ENCODE data around the gene SLC5A4. TPM values are rescaled to one million over a fixed set of nuclear protein-coding genes. Genes with fewer than 3 reads are reported as not detected.

The SLC5A4 gene
- total and polyA plus RNA-seq, 3 experiments from 2014 or later: not detected

- Histone ChIP-seq H3K36me3 (ENCODE audit: insufficient read depth, low read length) (no peaks in the 10 kb centered on the region), H3K4me1 (ENCODE audit: insufficient read depth, low read length) (peaks cover 20% of the 10 kb centered on the region), H3K27me3 (ENCODE audit: insufficient read depth, low read length, poor library complexity, severe bottlenecking) (no peaks in the 10 kb centered on the region), H3K27ac (ENCODE audit: low read depth, low read length) (no peak overlapping the region), H3K9me3 (ENCODE audit: low read length) (no peaks in the 10 kb centered on the region), H3K4me3 (ENCODE audit: low read length) (no peak overlapping the region)
- DNase-seq: no peak
- ChIA-PET CTCF (no interaction called here), POLR2A (no interaction called here)
- H3K9me3 Mint-ChIP-seq: no peaks in the 10 kb centered on the region
- H3K36me3 Mint-ChIP-seq: no peaks in the 10 kb centered on the region
- no peak overlapping the region for H3K4me3 Mint-ChIP-seq
- peaks cover 3 to 24% of the 10 kb centered on the region in 2 donors for H3K27me3 Mint-ChIP-seq
- H3K4me1 Mint-ChIP-seq: peaks cover 26 to 38% (median 37%) of the 10 kb centered on the region in 3 donors
- H3K27ac Mint-ChIP-seq: no peak overlapping the region
Observed at GRCh38 chr22:32207971-32208480, 47.1 kb downstream of the SLC5A4 start.

GRCh38 chr22:32206774-32207758 is 48.1 kb downstream of the SLC5A4 start:
- peak overlapping the region in 3 of 8 donors; percentile 71 to 90 (median 85) for H3K27ac Mint-ChIP-seq
- CTCF ChIA-PET: no interaction called here

GRCh38 chr22:32205974-32206773 is 49.0 kb downstream of the SLC5A4 start:
- ChIA-PET POLR2A (no interaction called here), CTCF (no interaction called here)
- Histone ChIP-seq H3K27me3 (ENCODE audit: insufficient read depth, low read length, poor library complexity, severe bottlenecking) (no peaks in the 10 kb centered on the region), H3K4me3 (ENCODE audit: low read length) (no peak overlapping the region), H3K27ac (ENCODE audit: low read depth, low read length) (no peak overlapping the region), H3K4me1 (ENCODE audit: insufficient read depth, low read length) (peaks cover 37% of the 10 kb centered on the region), H3K36me3 (ENCODE audit: insufficient read depth, low read length) (no peaks in the 10 kb centered on the region), H3K9me3 (ENCODE audit: low read length) (no peaks in the 10 kb centered on the region)
- peak overlapping the region in 5 of 7 donors; percentile 50 to 91 (median 74) for H3K4me3 Mint-ChIP-seq
- peaks cover 41 to 54% (median 50%) of the 10 kb centered on the region in 3 donors for H3K4me1 Mint-ChIP-seq
- peak in 1 of 5 donors; percentile 33 for DNase-seq
- H3K9me3 Mint-ChIP-seq: no peaks in the 10 kb centered on the region
- H3K27me3 Mint-ChIP-seq: peaks cover 2 to 16% of the 10 kb centered on the region in 2 donors
- H3K36me3 Mint-ChIP-seq: no peaks in the 10 kb centered on the region
- peak overlapping the region in 2 of 8 donors; percentile 71 to 85 for H3K27ac Mint-ChIP-seq

More at GRCh38 chr22:32206774-32207758, 48.1 kb downstream of the SLC5A4 start:
- Histone ChIP-seq H3K27ac (ENCODE audit: low read depth, low read length) (no peak overlapping the region), H3K4me1 (ENCODE audit: insufficient read depth, low read length) (peaks cover 28% of the 10 kb centered on the region), H3K9me3 (ENCODE audit: low read length) (no peaks in the 10 kb centered on the region), H3K4me3 (ENCODE audit: low read length) (no peak overlapping the region), H3K27me3 (ENCODE audit: insufficient read depth, low read length, poor library complexity, severe bottlenecking) (no peaks in the 10 kb centered on the region), H3K36me3 (ENCODE audit: insufficient read depth, low read length) (no peaks in the 10 kb centered on the region)
- peak overlapping the region in 5 of 7 donors; percentile 49 to 91 (median 65) for H3K4me3 Mint-ChIP-seq
- POLR2A ChIA-PET: no interaction called here
- H3K9me3 Mint-ChIP-seq: no peaks in the 10 kb centered on the region
- no peaks in the 10 kb centered on the region for H3K36me3 Mint-ChIP-seq
- peaks cover 33 to 46% (median 44%) of the 10 kb centered on the region in 3 donors for H3K4me1 Mint-ChIP-seq
- H3K27me3 Mint-ChIP-seq: peaks cover 4 to 16% of the 10 kb centered on the region in 2 donors
- peak in 3 of 5 donors; percentile 25 to 28 (median 26) for DNase-seq

GRCh38 chr22:32204856-32205722 is 50.1 kb downstream of the SLC5A4 start, which contains the start of gene RFPL2:
RFPL2 (minus strand) TSS chr22:32205073; CDS start chr22:32202451, 2,622 bp downstream.
- no peak within 1 kb of the TSS for H3K27ac ChIP-seq (ENCODE audit: low read depth, low read length)
- peak in 4 of 5 donors; percentile 46 to 80 (median 58) for DNase-seq
- H3K4me1 ChIP-seq (ENCODE audit: insufficient read depth, low read length): peaks cover 48% of the 10 kb centered on the region
- Mint-ChIP-seq H3K4me1 (peaks cover 51 to 60% (median 60%) of the 10 kb centered on the region in 3 donors), H3K27me3 (peaks cover 2 to 16% of the 10 kb centered on the region in 2 donors), H3K27ac (peak within 1 kb of the TSS in 7 of 8 donors; percentile 48 to 91 (median 81)), H3K36me3 (no peaks in the 10 kb centered on the region), H3K9me3 (no peaks in the 10 kb centered on the region), H3K4me3 (peak within 1 kb of the TSS; percentile 75 to 91 (median 85))
- H3K4me3 ChIP-seq (ENCODE audit: low read length): peak within 1 kb of the TSS; percentile 44
- no peaks in the 10 kb centered on the region for H3K27me3 ChIP-seq (ENCODE audit: insufficient read depth, low read length, poor library complexity, severe bottlenecking)
- H3K9me3 ChIP-seq (ENCODE audit: low read length): no peaks in the 10 kb centered on the region
- H3K36me3 ChIP-seq (ENCODE audit: insufficient read depth, low read length): no peaks in the 10 kb centered on the region
- ChIA-PET POLR2A (no interaction called here), CTCF (no interaction called here)

- Histone ChIP-seq H3K27ac (ENCODE audit: low read depth, low read length) (no peak overlapping the region), H3K36me3 (ENCODE audit: insufficient read depth, low read length) (no peaks in the 10 kb centered on the region), H3K4me1 (ENCODE audit: insufficient read depth, low read length) (peaks cover 49% of the 10 kb centered on the region), H3K27me3 (ENCODE audit: insufficient read depth, low read length, poor library complexity, severe bottlenecking) (no peaks in the 10 kb centered on the region), H3K9me3 (ENCODE audit: low read length) (no peaks in the 10 kb centered on the region), H3K4me3 (ENCODE audit: low read length) (peak overlapping the region; percentile 44)
- Mint-ChIP-seq H3K27ac (peak overlapping the region in 7 of 8 donors; percentile 6 to 91 (median 81)), H3K27me3 (peaks cover 2 to 16% of the 10 kb centered on the region in 2 donors), H3K4me1 (peaks cover 51 to 60% (median 60%) of the 10 kb centered on the region in 3 donors), H3K36me3 (no peaks in the 10 kb centered on the region), H3K4me3 (peak overlapping the region; percentile 75 to 91 (median 85)), H3K9me3 (no peaks in the 10 kb centered on the region)
- ChIA-PET POLR2A (no interaction called here), CTCF (no interaction called here)
- peak in 3 of 5 donors; percentile 36 to 67 (median 41) for DNase-seq
Observed at GRCh38 chr22:32204040-32204855, 50.9 kb downstream of the SLC5A4 start.

DNA sequence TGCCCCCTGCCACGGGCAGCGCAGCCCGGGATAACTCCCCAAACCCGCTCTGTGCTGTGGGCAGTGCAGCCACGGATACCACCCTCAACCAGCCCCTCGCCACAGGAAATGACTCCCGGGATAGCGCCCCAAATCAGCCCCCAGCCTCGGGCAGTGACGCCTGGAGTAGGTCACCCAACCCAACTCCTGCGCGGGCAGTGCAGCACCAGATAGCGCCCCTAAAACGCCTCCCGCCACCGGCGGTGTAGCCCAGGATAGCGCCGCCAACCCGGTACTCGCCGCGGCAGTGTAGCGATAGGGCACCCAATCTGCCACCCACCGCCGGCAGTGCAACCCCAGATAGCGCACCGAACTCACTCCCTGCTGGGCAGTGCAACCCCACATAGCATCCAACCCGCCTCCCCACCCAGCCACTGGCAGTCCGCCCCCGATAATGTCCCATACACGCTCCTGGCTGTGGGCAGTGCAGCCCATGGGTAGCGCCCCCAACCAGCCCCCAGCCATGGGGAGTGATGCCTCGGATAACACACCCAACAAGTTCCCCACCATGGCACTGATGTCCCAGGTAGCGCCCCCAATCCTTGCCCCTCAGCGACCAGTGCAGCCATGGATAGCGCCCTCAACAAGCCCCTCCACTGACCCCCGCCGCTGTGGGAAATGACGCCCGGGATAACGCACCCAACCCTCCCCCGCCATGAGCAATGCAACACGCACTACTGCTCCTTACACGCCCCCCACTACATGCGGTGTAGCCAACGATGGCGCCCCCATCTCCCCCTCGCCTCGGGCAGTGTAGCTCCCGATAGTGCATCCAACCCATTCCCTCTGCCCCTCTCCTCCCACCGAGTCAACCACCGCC is 51.7 kb downstream of the SLC5A4 start:
- H3K27me3 Mint-ChIP-seq: peaks cover 2 to 19% of the 10 kb centered on the region in 2 donors
- no peaks in the 10 kb centered on the region for H3K36me3 Mint-ChIP-seq
- H3K4me1 Mint-ChIP-seq: peaks cover 51 to 62% (median 60%) of the 10 kb centered on the region in 3 donors
- Histone ChIP-seq H3K9me3 (ENCODE audit: low read length) (no peaks in the 10 kb centered on the region), H3K27me3 (ENCODE audit: insufficient read depth, low read length, poor library complexity, severe bottlenecking) (no peaks in the 10 kb centered on the region), H3K4me3 (ENCODE audit: low read length) (peak overlapping the region; percentile 56), H3K36me3 (ENCODE audit: insufficient read depth, low read length) (no peaks in the 10 kb centered on the region), H3K4me1 (ENCODE audit: insufficient read depth, low read length) (peaks cover 49% of the 10 kb centered on the region), H3K27ac (ENCODE audit: low read depth, low read length) (no peak overlapping the region)
- no peaks in the 10 kb centered on the region for H3K9me3 Mint-ChIP-seq
- H3K4me3 Mint-ChIP-seq: peak overlapping the region; percentile 75 to 91 (median 84)
- CTCF ChIA-PET: no interaction called here
- H3K27ac Mint-ChIP-seq: peak overlapping the region in 5 of 8 donors; percentile 7 to 88 (median 32)
- POLR2A ChIA-PET: no interaction called here
- DNase-seq: peak in 1 of 5 donors; percentile 23
